Keratinocyte (primary cell): Measurements from ENCODE around the gene ACVR2B. TPM values are rescaled to one million over a fixed set of nuclear protein-coding genes. Genes with fewer than 3 reads are reported as not detected.

Source experiments
- DNase-seq: peaks from one replicate; pipeline ENCODE4 v3.0.0-alpha.2; 2011; ENCODE audit warnings: low read depth, missing footprints, low spot score
- FAIRE-seq: peaks from 2 replicates; lab custom pipeline; 2011; peaks lifted over from hg19 to GRCh38; lab: Jason Lieb, UNC
- H2AFZ ChIP-seq: 2 replicates; pipeline ENCODE4 v1.6.0; 2012; ENCODE audit warnings: low read length, control low read depth, inconsistent platforms; ENCODE audit not compliant: control insufficient read depth
- H3K27ac ChIP-seq: 2 replicates; pipeline ENCODE4 v1.5.1; 2011; ENCODE audit warnings: low read length; ENCODE audit not compliant: control insufficient read depth, insufficient read depth
- H3K27me3 ChIP-seq: 3 replicates; pipeline ENCODE4 v1.6.0; 2011; ENCODE audit warnings: low read length; ENCODE audit not compliant: control insufficient read depth, insufficient read depth; ENCODE audit errors: extremely low read depth
- H3K36me3 ChIP-seq, 2 experiments: 2 replicates in 1 of 2; 3 replicates in 1 of 2; pipeline ENCODE4 v1.5.1; 2011; ENCODE audit warnings: low read length in 2 of 2, mild to moderate bottlenecking in 1 of 2; ENCODE audit not compliant: control insufficient read depth in 2 of 2, insufficient read depth in 2 of 2; ENCODE audit errors: extremely low read depth in 1 of 2
- H3K4me1 ChIP-seq: 3 replicates; pipeline ENCODE4 v1.5.1; 2011; ENCODE audit warnings: low read length; ENCODE audit not compliant: control insufficient read depth, insufficient read depth; ENCODE audit errors: extremely low read depth
- H3K4me2 ChIP-seq: 3 replicates; pipeline ENCODE4 v1.6.0; 2011; ENCODE audit warnings: low read depth, low read length; ENCODE audit not compliant: control insufficient read depth, insufficient read depth; ENCODE audit errors: extremely low read depth
- H3K4me3 ChIP-seq, 3 experiments: fragments of 200-600 bp in 1 of 3; sonication (generic) in 1 of 3; 2 replicates in 2 of 3; 3 replicates in 1 of 3; pipeline ENCODE4 v1.5.1; 2011 to 2016; ENCODE audit warnings: low read length in 3 of 3, mild to moderate bottlenecking in 3 of 3, control low read depth in 2 of 3, inconsistent platforms in 1 of 3, low read depth in 1 of 3, mixed read lengths in 1 of 3, mixed run types in 1 of 3, moderate library complexity in 1 of 3; ENCODE audit not compliant: control insufficient read depth in 2 of 3, insufficient read depth in 2 of 3; ENCODE audit errors: extremely low read depth in 1 of 3
- H3K79me2 ChIP-seq: 2 replicates; pipeline ENCODE4 v1.6.0; 2012; ENCODE audit warnings: low read length; ENCODE audit not compliant: control insufficient read depth, insufficient read depth
- H3K9ac ChIP-seq: 3 replicates; pipeline ENCODE4 v1.6.0; 2011; ENCODE audit warnings: low read length; ENCODE audit not compliant: control insufficient read depth, insufficient read depth; ENCODE audit errors: extremely low read depth
- H3K9me1 ChIP-seq: 3 replicates; pipeline ENCODE4 v1.6.0; 2011; ENCODE audit warnings: low read length; ENCODE audit not compliant: control insufficient read depth, insufficient read depth; ENCODE audit errors: extremely low read depth
- H3K9me3 ChIP-seq: 2 replicates; pipeline ENCODE4 v1.5.1; 2012; ENCODE audit warnings: low read depth, low read length; ENCODE audit not compliant: control insufficient read depth
- H4K20me1 ChIP-seq: 3 replicates; pipeline ENCODE4 v1.6.0; 2011; ENCODE audit warnings: low read length; ENCODE audit not compliant: control insufficient read depth, insufficient read depth; ENCODE audit errors: extremely low read depth
- EZH2 ChIP-seq: IDR thresholded peaks from one replicate; pipeline ENCODE4 v1.6.1; 2012; ENCODE audit warnings: inconsistent platforms, mild to moderate bottlenecking, low read length, moderate library complexity
- dilution Hi-C: fragments of 300-500 bp; cut with MboI; formaldehyde crosslinking; loops from one replicate; pipeline ENCODE4 v1.7.0; 2020; ENCODE audit warnings: low sequenced_read_pairs; ENCODE audit not compliant: extremely low pct_ligation_motif_present
- polyA plus RNA-seq, 5 experiments: library from polyadenylated mRNA; depleted of rRNA in 3 of 5; stranded (reverse) in 3 of 5; stranded (forward) in 1 of 5; unstranded in 1 of 5; fragments of >200 nt; gene quantifications; 1 replicate in 1 of 5; 2 replicates in 3 of 5; 3 replicates in 1 of 5; pipeline versions ENCODE4 v1.2.1 to v1.2.3, GENCODE V29; 2011 to 2012; ENCODE audit warnings: missing spikeins in 2 of 5, low read depth in 1 of 5, low replicate concordance in 1 of 5
- TF ChIP-seq, protein P1 (sequence below), 3 experiments: IDR thresholded peaks in 1 of 3; conservative IDR thresholded peaks in 1 of 3; optimal IDR thresholded peaks in 1 of 3; 2 replicates in 2 of 3; 3 replicates in 1 of 3; pipeline versions ENCODE3 to v1.5.1; 2011; ENCODE audit warnings: low read length in 3 of 3, mild to moderate bottlenecking in 3 of 3, moderate library complexity in 2 of 3, control low read depth in 1 of 3, inconsistent platforms in 1 of 3; ENCODE audit not compliant: insufficient read depth in 2 of 3; ENCODE audit errors: extremely low read depth in 1 of 3

ACVR2B gene
- polyA plus RNA-seq, 1 donor (not counting 4 experiments of a cell fraction or from before 2014, with no cell fraction given), result 0.46 TPM

DNA sequence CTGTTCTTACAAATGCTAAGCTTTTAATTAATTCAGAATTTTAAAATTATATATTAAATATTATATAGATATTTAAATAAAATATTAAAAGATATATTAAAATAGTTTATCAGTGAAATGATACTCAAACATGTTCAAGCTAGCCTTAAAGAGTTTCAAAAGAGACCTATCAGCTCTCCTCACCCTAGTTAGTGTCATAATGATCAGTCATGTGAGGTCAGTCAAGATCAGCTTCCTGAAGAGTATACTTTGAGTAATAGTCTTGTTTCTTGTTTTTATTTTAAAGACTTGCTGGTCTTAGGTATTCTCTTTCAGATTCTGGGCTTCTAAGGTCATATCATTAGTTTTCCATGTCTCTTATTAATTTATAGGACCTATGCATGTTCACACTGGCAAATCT, 56.9 kb downstream of the ACVR2B start:
- H3K79me2 ChIP-seq, result no peaks in the 10 kb centered on the region
- no peaks in the 10 kb centered on the region for H3K9me3 ChIP-seq
- H3K9me1 ChIP-seq, result no peaks in the 10 kb centered on the region
- TF ChIP-seq, protein P1, sequence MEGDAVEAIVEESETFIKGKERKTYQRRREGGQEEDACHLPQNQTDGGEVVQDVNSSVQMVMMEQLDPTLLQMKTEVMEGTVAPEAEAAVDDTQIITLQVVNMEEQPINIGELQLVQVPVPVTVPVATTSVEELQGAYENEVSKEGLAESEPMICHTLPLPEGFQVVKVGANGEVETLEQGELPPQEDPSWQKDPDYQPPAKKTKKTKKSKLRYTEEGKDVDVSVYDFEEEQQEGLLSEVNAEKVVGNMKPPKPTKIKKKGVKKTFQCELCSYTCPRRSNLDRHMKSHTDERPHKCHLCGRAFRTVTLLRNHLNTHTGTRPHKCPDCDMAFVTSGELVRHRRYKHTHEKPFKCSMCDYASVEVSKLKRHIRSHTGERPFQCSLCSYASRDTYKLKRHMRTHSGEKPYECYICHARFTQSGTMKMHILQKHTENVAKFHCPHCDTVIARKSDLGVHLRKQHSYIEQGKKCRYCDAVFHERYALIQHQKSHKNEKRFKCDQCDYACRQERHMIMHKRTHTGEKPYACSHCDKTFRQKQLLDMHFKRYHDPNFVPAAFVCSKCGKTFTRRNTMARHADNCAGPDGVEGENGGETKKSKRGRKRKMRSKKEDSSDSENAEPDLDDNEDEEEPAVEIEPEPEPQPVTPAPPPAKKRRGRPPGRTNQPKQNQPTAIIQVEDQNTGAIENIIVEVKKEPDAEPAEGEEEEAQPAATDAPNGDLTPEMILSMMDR (optimal IDR thresholded peaks at IDR 0.05 in 1 of 3, IDR thresholded peaks at IDR 0.05 in 1 of 3, conservative IDR thresholded peaks at IDR 0.05 in 1 of 3; ENCODE audit: extremely low read depth in 1 of 3, insufficient read depth in 2 of 3, low read length in 3 of 3), result no peak
- no peak for TF ChIP-seq EZH2
- no peak overlapping the region for H3K9ac ChIP-seq
- H3K36me3 ChIP-seq, result peaks cover 6 to 7% of the 10 kb centered on the region in 2 experiments
- dilution Hi-C loops, result loop anchor here (10.0 kb wide), 1 partner anchor 144 kb away; no protein-coding TSS in a partner anchor
- H3K4me1 ChIP-seq, result no peaks in the 10 kb centered on the region
- H2AFZ ChIP-seq, result no peak overlapping the region
- no peaks in the 10 kb centered on the region for H3K27me3 ChIP-seq
- DNase-seq, result no peak
- FAIRE-seq, result no peak
- H3K4me2 ChIP-seq, result no peak overlapping the region
- no peak overlapping the region for H3K4me3 ChIP-seq
- H4K20me1 ChIP-seq, result no peaks in the 10 kb centered on the region
- no peak overlapping the region for H3K27ac ChIP-seq

DNA sequence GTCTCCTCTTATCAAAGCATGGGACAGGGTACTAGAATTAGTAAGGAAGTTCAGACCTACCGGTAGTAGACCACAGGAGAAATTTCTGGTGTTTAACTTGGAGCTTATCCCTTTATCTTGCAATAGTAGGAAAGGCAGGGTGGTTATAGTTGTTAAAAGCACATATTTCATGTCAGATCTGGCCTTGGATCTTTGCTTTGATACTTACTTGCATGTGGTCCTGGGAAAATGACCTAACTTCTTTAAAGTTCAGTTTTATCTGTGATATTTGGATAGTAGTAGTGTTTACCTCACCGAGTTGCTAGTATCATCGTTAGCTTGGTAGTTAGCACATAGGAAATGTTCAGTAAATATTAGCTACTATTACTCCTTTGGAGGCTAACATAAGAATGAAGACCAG, 57.9 kb downstream of the ACVR2B start:
- FAIRE-seq (no peak), DNase-seq (no peak)
- Histone ChIP-seq H3K4me3 (no peak overlapping the region), H3K9me3 (no peaks in the 10 kb centered on the region), H3K79me2 (no peaks in the 10 kb centered on the region), H3K36me3 (peaks cover 3 to 7% of the 10 kb centered on the region in 2 experiments), H3K27ac (no peak overlapping the region), H2AFZ (no peak overlapping the region), H4K20me1 (no peaks in the 10 kb centered on the region), H3K9ac (no peak overlapping the region), H3K4me1 (no peaks in the 10 kb centered on the region), H3K27me3 (no peaks in the 10 kb centered on the region), H3K9me1 (no peaks in the 10 kb centered on the region), H3K4me2 (no peak overlapping the region)
- TF ChIP-seq, protein P1 (optimal IDR thresholded peaks at IDR 0.05 in 1 of 3, IDR thresholded peaks at IDR 0.05 in 1 of 3, conservative IDR thresholded peaks at IDR 0.05 in 1 of 3; ENCODE audit: extremely low read depth in 1 of 3, insufficient read depth in 2 of 3, low read length in 3 of 3), result no peak
- no peak for TF ChIP-seq EZH2
- dilution Hi-C loops, result loop anchor here (10.0 kb wide), 1 partner anchor 143 kb away; no protein-coding TSS in a partner anchor
